ENCODE measurements around the gene PSMD3.

PSMD3 gene

DNA sequence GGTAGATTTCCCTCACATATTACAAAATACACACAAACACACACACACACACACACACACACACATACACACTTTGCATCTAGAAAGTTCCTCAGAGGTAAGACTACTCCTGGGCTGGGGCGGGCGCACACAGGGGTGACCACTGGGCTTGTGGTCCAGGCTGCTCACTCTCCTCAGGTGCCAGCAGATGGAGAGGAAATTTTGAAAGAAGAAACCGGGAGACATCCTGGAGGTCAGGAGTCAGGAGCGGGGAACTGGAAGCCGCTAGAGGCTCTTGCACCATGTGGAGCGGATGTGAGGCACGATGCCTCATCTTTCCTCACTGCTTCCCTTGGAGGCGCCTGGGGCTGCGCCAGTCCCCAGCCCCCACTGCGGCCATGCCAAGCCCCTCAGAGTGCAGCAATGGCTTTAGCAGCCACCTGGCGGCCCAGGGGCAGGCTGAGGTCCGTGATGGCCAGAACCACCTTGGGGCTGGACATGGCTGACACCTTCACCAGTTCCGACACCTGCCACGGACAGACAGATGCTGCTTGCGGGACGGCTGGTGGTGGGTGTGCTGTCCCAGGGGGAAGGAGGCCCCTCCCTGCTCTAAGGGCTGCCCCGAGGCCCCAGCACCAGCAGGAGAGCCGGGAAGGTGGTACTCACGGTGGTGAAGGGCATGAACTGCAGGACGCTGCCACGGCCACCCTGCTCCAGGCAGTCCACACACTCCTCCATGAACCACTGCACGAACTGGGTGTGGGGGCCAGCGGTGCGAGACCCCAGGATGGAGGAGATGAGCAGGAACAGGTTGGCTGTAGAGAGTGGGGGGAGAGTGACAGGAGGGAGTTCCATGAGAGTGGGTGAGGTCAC, 38.8 kb downstream of the PSMD3 start:
- no peak for DNase-seq (ENCODE audit: low spot score)
- TF ChIP-seq, protein P1, sequence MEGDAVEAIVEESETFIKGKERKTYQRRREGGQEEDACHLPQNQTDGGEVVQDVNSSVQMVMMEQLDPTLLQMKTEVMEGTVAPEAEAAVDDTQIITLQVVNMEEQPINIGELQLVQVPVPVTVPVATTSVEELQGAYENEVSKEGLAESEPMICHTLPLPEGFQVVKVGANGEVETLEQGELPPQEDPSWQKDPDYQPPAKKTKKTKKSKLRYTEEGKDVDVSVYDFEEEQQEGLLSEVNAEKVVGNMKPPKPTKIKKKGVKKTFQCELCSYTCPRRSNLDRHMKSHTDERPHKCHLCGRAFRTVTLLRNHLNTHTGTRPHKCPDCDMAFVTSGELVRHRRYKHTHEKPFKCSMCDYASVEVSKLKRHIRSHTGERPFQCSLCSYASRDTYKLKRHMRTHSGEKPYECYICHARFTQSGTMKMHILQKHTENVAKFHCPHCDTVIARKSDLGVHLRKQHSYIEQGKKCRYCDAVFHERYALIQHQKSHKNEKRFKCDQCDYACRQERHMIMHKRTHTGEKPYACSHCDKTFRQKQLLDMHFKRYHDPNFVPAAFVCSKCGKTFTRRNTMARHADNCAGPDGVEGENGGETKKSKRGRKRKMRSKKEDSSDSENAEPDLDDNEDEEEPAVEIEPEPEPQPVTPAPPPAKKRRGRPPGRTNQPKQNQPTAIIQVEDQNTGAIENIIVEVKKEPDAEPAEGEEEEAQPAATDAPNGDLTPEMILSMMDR (IDR thresholded peaks at IDR 0.05; ENCODE audit: extremely low read depth, missing control alignments): no peak

DNA sequence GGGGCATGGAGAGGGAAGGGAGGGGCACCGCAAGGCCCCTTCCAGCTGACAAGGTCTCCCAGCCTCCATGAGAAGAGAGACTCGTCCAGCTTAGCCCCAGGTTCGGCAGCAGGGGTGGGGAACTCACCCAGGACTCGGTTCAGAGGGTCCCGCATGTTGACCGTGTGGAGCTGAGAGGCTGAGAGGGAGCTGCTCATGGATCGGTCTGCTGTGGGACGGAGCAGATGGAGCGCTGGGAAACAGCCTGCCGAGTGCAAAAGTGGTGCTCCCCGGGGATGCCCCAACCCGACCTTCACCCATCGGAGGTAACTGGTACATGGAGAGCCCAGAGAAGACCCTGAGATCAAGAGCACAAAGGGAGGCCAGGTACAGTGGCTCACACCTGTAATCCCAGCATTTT, 39.5 kb downstream of the PSMD3 start:
- no peak for DNase-seq (ENCODE audit: low spot score)
- TF ChIP-seq, protein P1 (IDR thresholded peaks at IDR 0.05; ENCODE audit: extremely low read depth, missing control alignments): no peak

DNA sequence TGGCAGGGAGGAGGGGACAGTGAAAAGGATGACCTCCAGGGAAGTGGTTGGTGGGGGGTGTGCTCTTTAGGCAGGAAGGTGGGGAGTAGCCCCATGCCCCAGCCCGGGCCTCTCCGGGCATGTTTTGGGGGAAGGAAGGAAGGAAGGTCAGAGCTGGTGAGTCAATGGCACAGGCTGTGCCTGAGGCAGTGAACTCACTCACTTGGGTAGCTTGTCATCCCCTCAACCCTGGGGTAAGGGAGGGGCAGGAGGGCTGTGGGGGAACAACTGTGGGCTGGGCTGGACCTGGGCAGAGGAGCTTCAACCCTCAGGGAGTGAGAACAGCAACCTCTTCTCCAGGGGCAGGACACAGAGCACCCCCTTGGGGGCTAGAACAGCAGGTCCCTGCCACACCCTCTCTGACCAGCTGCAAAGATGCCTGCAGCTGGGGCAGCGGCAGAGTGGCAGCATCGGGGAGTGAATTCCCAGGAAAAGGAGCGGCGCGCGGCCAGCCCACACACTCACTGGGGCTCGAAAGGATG, 40.9 kb downstream of the PSMD3 start:
- TF ChIP-seq, protein P1 (IDR thresholded peaks at IDR 0.05; ENCODE audit: extremely low read depth, missing control alignments): no peak
- no peak for DNase-seq (ENCODE audit: low spot score)

DNA sequence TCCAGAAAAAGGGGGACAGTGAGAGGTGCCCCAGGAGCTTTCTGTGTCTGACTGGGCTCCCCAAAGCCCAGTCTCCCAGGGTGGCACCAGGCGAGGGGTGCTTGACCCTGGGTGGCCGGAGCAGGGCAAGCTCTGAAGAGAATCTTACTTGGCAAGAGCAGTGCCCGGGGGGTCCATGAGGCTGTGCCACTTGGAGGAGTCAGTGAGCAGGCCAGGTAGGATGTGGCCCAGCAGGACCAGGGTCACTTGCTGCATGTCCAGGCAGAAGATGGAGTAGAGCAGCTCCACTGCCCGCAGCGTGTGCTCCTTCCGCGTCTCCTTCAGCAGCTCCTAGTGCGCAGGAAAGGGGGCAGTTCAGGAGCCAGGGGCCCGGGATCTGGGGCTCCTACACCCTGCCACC, 41.9 kb downstream of the PSMD3 start:
- no peak for DNase-seq (ENCODE audit: low spot score)
- TF ChIP-seq, protein P1 (IDR thresholded peaks at IDR 0.05; ENCODE audit: extremely low read depth, missing control alignments): no peak

DNA sequence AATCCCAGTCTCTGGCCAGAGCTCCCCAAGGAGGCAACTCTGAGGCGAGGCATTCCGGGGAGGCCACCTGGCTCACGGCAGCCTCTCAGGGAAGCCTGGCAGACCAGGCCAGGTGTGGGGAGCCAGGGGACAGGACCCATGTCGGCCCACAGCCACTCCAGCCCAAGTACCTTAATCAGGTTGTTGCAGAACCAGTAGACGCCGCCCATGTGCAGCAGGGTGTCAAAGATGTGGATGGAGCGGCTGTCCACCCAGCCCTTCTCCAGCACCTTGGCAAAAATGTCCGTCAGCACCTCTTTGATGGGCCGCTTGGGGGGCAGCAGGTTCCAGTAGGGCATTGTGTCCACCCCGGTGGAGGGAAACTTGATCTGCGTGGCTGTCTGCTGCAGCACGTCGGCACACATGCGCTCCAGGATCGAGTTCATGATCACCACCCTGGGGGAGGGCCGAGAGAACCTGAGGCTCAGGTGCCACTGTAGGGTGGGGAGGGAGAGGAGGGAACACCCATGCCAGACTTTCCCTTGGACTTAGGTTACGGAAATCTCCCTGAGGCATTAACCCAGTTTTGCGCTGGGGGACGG, 42.4 kb downstream of the PSMD3 start:
- TF ChIP-seq, protein P1 (IDR thresholded peaks at IDR 0.05; ENCODE audit: extremely low read depth, missing control alignments): no peak
- DNase-seq (ENCODE audit: low spot score): no peak

DNA sequence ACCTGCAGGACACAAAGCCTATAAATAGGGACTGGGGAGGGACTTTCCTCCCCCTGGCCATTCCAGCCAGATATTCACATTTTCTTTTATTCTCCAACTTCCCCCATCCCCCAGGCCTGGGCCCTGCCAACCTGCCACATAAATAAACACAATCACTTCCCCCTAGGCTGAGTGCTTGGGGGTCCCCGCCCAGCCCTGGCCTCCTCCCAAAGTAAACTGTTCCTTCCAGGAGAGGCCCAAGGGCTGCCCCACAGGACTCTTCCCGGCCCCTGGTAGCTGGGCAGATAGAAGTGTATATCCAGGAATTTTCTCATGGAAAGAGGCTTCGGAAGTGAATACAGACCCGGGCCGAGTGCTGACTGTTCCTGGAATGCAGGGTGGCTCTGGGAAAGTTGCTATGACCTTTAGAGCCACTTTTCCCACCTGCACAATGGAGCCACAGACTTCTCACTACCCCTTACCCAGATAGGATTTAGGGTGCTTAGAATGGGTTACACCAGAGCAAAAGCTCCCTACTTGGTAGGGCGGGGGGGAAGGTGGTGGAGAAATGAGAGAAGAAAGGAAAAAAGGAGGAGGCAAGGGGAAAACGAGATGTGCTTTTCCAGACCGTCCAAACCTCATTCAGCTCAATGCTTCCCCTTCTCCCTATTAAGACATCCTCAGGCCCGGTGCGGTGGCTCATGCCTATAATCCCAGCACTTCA, 43.1 kb downstream of the PSMD3 start:
- TF ChIP-seq, protein P1 (IDR thresholded peaks at IDR 0.05; ENCODE audit: extremely low read depth, missing control alignments): no peak
- DNase-seq (ENCODE audit: low spot score): no peak

DNA sequence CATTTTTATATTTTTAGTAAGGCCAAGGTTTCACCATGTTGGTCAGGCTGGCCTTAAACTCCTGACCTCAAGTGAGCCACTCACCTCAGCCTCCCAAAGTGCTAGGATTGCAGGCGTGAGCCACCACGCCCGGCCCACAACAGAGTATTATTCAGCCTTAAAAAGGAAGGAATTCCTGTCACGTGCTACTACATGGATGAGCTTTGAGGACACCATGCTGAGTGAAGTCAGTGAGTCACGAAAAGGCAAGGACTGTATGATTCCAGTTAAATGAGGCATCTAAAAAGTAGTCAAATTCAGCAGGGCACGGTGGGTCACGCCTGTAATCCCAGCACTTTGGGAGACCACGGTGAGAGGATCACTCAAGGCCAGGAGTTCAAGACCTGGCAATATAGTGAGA, 44.3 kb downstream of the PSMD3 start:
- DNase-seq (ENCODE audit: low spot score): no peak
- TF ChIP-seq, protein P1 (IDR thresholded peaks at IDR 0.05; ENCODE audit: extremely low read depth, missing control alignments): no peak

Measured in GM20000 (cell line).